ENCODE measurements around the gene CCBE1.

The CCBE1 gene

DNA sequence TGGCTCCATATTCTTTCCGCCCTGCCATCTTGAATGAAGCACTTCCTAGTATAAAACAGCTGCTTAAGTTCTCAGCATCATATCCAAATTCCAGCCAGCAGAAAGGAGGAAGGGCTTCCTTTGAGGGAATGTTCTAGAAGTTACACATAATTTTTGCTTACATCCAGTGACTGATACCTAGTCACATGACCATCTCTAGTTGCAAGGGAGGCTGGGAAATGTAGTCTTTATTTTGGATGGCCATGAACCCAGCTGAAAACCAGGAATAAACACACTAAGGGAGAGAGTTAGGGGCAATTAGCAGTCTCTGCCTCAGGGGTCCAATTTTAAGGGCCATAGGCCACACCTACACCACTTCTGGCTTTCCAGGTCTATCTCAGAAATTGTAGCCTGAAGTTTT lies 280.4 kb downstream of the CCBE1 start:
- no peaks in the 10 kb centered on the region for H3K27me3 ChIP-seq (ENCODE audit: insufficient read depth, low read length)
- peaks cover 3% of the 10 kb centered on the region for H3K4me1 ChIP-seq (ENCODE audit: control insufficient read depth, insufficient read depth, low read length, unreplicated experiment)
- no peak overlapping the region for H3K4me3 ChIP-seq (ENCODE audit: low read depth, low read length)
- H2AFZ ChIP-seq (ENCODE audit: low read length, unreplicated experiment) = no peak overlapping the region
- H3K79me2 ChIP-seq (ENCODE audit: control insufficient read depth, insufficient read depth, low read length, unreplicated experiment) = no peaks in the 10 kb centered on the region
- H3K36me3 ChIP-seq (ENCODE audit: insufficient read depth, low read length) = no peaks in the 10 kb centered on the region
- no peak overlapping the region for H3K27ac ChIP-seq (ENCODE audit: low read depth, low read length)

- Histone ChIP-seq H3K27me3 (ENCODE audit: insufficient read depth, low read length) (no peaks in the 10 kb centered on the region), H2AFZ (ENCODE audit: low read length, unreplicated experiment) (no peak overlapping the region), H3K4me1 (ENCODE audit: control insufficient read depth, insufficient read depth, low read length, unreplicated experiment) (peaks cover 2% of the 10 kb centered on the region), H3K27ac (ENCODE audit: low read depth, low read length) (no peak overlapping the region), H3K79me2 (ENCODE audit: control insufficient read depth, insufficient read depth, low read length, unreplicated experiment) (no peaks in the 10 kb centered on the region), H3K36me3 (ENCODE audit: insufficient read depth, low read length) (no peaks in the 10 kb centered on the region), H3K4me3 (ENCODE audit: low read depth, low read length) (no peak overlapping the region)
These were observed 283.0 kb downstream of the CCBE1 start for GRCh38 chr18:59414111-59414653.

DNA sequence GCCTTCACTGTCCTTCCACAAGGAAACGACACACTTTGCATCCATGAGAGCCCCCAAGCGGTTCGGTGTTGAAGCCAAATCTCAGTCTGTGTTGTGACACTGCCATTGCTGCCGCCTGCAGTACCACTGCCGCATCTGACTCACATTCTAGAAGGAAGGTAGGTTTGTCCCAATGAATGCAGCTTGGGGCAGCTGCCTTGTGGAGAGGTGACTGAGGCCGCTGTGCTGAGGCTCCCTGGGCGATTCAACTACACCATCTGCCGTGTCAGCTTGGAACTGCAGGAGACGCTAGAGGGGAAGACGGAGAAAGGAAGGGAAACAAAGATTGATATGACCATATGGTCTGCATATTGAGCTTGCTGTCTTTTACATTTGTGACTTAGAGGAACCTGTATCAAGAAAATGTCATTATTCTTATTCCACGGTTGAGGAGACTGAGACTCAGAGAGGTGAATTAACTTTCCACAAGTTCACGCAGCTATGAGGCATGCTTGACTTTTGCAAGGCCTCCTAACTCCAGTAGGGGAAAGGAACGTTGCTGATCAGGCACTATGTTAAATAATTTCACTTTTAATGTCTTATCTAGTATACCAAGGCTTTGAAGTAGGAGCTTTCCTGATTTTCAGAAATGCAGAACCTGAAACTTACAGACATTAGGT lies 294.7 kb downstream of the CCBE1 start:
- H2AFZ ChIP-seq (ENCODE audit: low read length, unreplicated experiment) = no peak overlapping the region
- H3K27ac ChIP-seq (ENCODE audit: low read depth, low read length) = no peak overlapping the region
- no peaks in the 10 kb centered on the region for H3K27me3 ChIP-seq (ENCODE audit: insufficient read depth, low read length)
- H3K4me1 ChIP-seq (ENCODE audit: control insufficient read depth, insufficient read depth, low read length, unreplicated experiment) = no peaks in the 10 kb centered on the region
- H3K4me3 ChIP-seq (ENCODE audit: low read depth, low read length) = no peak overlapping the region
- no peaks in the 10 kb centered on the region for H3K79me2 ChIP-seq (ENCODE audit: control insufficient read depth, insufficient read depth, low read length, unreplicated experiment)
- H3K36me3 ChIP-seq (ENCODE audit: insufficient read depth, low read length) = no peaks in the 10 kb centered on the region

- Histone ChIP-seq H3K36me3 (ENCODE audit: insufficient read depth, low read length) (no peaks in the 10 kb centered on the region), H3K79me2 (ENCODE audit: control insufficient read depth, insufficient read depth, low read length, unreplicated experiment) (no peaks in the 10 kb centered on the region), H3K4me1 (ENCODE audit: control insufficient read depth, insufficient read depth, low read length, unreplicated experiment) (no peaks in the 10 kb centered on the region), H3K27ac (ENCODE audit: low read depth, low read length) (no peak overlapping the region), H3K4me3 (ENCODE audit: low read depth, low read length) (no peak overlapping the region), H2AFZ (ENCODE audit: low read length, unreplicated experiment) (no peak overlapping the region), H3K27me3 (ENCODE audit: insufficient read depth, low read length) (no peaks in the 10 kb centered on the region)
These were observed 296.8 kb downstream of the CCBE1 start for GRCh38 chr18:59400407-59400806.

DNA sequence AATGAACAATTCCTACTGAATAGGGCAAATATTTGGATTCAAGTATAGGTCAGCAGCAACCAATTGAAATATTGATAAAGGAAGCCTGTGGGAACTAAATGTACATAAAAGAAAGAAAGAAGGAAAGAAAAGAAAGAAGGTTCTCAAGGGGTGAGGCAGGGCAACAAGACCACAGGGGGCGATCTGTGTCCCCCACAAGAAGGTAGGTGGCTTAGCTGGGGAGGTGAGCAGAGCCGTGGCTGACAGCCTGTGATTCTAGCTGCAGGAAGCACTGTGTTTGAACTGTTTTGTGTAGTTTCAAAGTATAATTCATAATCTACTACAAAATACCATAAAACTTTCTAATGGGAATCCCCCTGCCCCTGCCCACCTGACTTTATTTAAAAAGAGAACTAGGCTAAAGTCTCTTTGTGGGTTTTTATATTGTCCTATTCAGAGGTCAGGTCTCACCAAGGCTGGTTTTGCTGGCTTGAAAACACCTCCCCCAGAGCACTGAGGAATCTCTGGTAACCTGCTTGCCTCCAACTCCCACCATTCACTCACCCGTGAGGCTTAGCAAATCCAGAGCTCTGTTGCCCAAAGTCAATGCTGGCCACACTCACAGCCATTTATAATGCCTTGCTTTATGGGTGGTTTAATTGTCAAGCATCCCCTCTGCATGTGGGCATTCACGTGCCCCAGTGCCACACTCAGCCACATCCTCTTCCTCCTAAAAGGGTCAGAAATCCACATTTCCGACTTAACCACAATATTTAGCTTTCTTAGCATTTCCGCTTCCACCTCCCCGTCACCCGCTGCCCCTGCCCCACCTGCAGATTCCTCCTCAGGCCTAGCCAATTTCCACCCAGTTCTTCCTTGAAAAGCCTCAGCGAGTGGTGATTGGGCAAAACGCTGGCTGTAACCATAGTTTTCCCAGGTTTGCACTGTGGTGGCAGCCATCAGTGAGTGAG lies 301.7 kb downstream of the CCBE1 start:
- Histone ChIP-seq H3K4me3 (ENCODE audit: low read depth, low read length) (no peak overlapping the region), H3K36me3 (ENCODE audit: insufficient read depth, low read length) (no peaks in the 10 kb centered on the region), H3K79me2 (ENCODE audit: control insufficient read depth, insufficient read depth, low read length, unreplicated experiment) (no peaks in the 10 kb centered on the region), H2AFZ (ENCODE audit: low read length, unreplicated experiment) (no peak overlapping the region), H3K27ac (ENCODE audit: low read depth, low read length) (no peak overlapping the region), H3K4me1 (ENCODE audit: control insufficient read depth, insufficient read depth, low read length, unreplicated experiment) (no peaks in the 10 kb centered on the region), H3K27me3 (ENCODE audit: insufficient read depth, low read length) (no peaks in the 10 kb centered on the region)

DNA sequence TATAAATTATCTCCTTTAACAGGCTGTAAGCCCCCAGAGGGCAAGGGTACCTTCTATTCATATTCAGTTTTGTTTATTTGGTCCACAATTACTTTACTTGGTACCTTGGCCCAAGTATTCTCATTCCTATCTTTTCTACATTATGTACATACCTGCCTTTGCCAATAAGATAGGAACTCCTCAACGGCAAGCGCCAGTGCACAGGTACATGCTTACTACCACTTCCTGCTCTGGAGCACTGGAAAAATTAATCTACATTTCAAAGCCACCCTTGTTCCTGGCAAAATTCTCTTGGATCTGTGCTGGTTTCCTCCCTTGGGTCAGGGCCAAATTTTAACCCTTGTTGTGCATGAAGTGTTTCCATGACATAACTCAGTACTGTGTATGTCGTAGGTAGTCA lies 303.8 kb downstream of the CCBE1 start:
- H3K79me2 ChIP-seq (ENCODE audit: control insufficient read depth, insufficient read depth, low read length, unreplicated experiment) = no peaks in the 10 kb centered on the region
- H3K4me3 ChIP-seq (ENCODE audit: low read depth, low read length) = no peak overlapping the region
- no peaks in the 10 kb centered on the region for H3K4me1 ChIP-seq (ENCODE audit: control insufficient read depth, insufficient read depth, low read length, unreplicated experiment)
- no peak overlapping the region for H3K27ac ChIP-seq (ENCODE audit: low read depth, low read length)
- H2AFZ ChIP-seq (ENCODE audit: low read length, unreplicated experiment) = no peak overlapping the region
- H3K36me3 ChIP-seq (ENCODE audit: insufficient read depth, low read length) = no peaks in the 10 kb centered on the region
- H3K27me3 ChIP-seq (ENCODE audit: insufficient read depth, low read length) = no peaks in the 10 kb centered on the region

DNA sequence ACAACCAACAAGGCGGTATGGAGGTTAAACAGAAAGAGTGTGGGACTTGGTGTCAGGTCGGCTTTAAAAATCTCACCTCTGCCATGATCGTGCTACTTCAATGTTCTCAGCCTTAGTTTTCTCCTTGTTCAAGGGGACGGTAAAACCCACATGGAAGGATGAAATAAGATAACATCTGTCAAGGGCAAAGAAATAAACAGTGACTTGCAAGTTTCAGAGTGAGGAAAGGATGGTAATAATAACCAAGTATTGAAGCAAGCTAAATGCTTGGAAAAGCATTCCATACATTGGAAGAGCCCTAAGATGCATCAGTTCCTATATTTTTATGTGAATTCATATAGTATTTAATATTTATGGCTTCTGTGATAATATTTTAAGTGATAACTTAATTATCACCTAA lies 308.4 kb downstream of the CCBE1 start:
- H3K27me3 ChIP-seq (ENCODE audit: insufficient read depth, low read length) = no peaks in the 10 kb centered on the region

GRCh38 chr18:59387687-59388565 lies 309.3 kb downstream of the CCBE1 start:
- Histone ChIP-seq H3K79me2 (ENCODE audit: control insufficient read depth, insufficient read depth, low read length, unreplicated experiment) (no peaks in the 10 kb centered on the region), H3K36me3 (ENCODE audit: insufficient read depth, low read length) (no peaks in the 10 kb centered on the region), H3K27me3 (ENCODE audit: insufficient read depth, low read length) (no peaks in the 10 kb centered on the region), H3K4me3 (ENCODE audit: low read depth, low read length) (no peak overlapping the region), H3K27ac (ENCODE audit: low read depth, low read length) (no peak overlapping the region), H2AFZ (ENCODE audit: low read length, unreplicated experiment) (no peak overlapping the region), H3K4me1 (ENCODE audit: control insufficient read depth, insufficient read depth, low read length, unreplicated experiment) (no peaks in the 10 kb centered on the region)

More for the DNA sequence above, 308.4 kb downstream of the CCBE1 start:
- Histone ChIP-seq H2AFZ (ENCODE audit: low read length, unreplicated experiment) (no peak overlapping the region), H3K79me2 (ENCODE audit: control insufficient read depth, insufficient read depth, low read length, unreplicated experiment) (no peaks in the 10 kb centered on the region), H3K4me1 (ENCODE audit: control insufficient read depth, insufficient read depth, low read length, unreplicated experiment) (no peaks in the 10 kb centered on the region), H3K36me3 (ENCODE audit: insufficient read depth, low read length) (no peaks in the 10 kb centered on the region), H3K4me3 (ENCODE audit: low read depth, low read length) (no peak overlapping the region), H3K27ac (ENCODE audit: low read depth, low read length) (no peak overlapping the region)

GRCh38 chr18:59386909-59387686 lies 310.1 kb downstream of the CCBE1 start:
- no peaks in the 10 kb centered on the region for H3K4me1 ChIP-seq (ENCODE audit: control insufficient read depth, insufficient read depth, low read length, unreplicated experiment)
- no peak overlapping the region for H3K27ac ChIP-seq (ENCODE audit: low read depth, low read length)
- no peaks in the 10 kb centered on the region for H3K36me3 ChIP-seq (ENCODE audit: insufficient read depth, low read length)
- H2AFZ ChIP-seq (ENCODE audit: low read length, unreplicated experiment) = no peak overlapping the region
- H3K79me2 ChIP-seq (ENCODE audit: control insufficient read depth, insufficient read depth, low read length, unreplicated experiment) = no peaks in the 10 kb centered on the region
- no peak overlapping the region for H3K4me3 ChIP-seq (ENCODE audit: low read depth, low read length)
- no peaks in the 10 kb centered on the region for H3K27me3 ChIP-seq (ENCODE audit: insufficient read depth, low read length)

DNA sequence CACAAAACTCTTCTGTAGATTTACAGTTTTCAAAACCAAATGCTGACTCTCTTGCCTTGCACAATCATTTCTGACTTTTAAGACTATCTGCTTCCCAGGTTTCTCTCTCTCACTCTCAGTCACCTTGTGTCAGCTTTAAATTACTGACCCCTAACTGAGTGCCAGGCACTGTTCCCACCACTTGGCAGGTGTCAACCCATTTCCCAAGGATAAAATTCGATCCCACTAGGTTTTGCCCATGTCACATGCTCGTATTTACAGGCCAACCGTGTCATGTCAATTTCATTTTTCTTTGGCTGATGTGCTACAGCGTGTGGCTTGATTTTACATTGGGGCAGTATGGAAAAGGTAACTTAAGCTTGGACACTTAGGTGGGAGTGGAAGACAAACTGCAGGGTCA lies 312.0 kb downstream of the CCBE1 start:
- no peaks in the 10 kb centered on the region for H3K27me3 ChIP-seq (ENCODE audit: insufficient read depth, low read length)
- no peak overlapping the region for H3K27ac ChIP-seq (ENCODE audit: low read depth, low read length)
- no peaks in the 10 kb centered on the region for H3K4me1 ChIP-seq (ENCODE audit: control insufficient read depth, insufficient read depth, low read length, unreplicated experiment)

More for the DNA sequence above, 312.0 kb downstream of the CCBE1 start:
- Histone ChIP-seq H2AFZ (ENCODE audit: low read length, unreplicated experiment) (no peak overlapping the region), H3K79me2 (ENCODE audit: control insufficient read depth, insufficient read depth, low read length, unreplicated experiment) (no peaks in the 10 kb centered on the region), H3K36me3 (ENCODE audit: insufficient read depth, low read length) (no peaks in the 10 kb centered on the region), H3K4me3 (ENCODE audit: low read depth, low read length) (no peak overlapping the region)
